BLaER1 (cell line): Measurements from ENCODE around the gene CREBBP.

Experiments
- H3K27ac ChIP-seq: shearing (Covaris generic); formaldehyde crosslinking; 2 replicates; pipeline ENCODE4 v1.8.1; 2022
- H3K27me3 ChIP-seq: shearing (Covaris generic); formaldehyde crosslinking; 2 replicates; pipeline ENCODE4 v1.8.1; 2022
- H3K36me3 ChIP-seq: shearing (Covaris generic); formaldehyde crosslinking; 2 replicates; pipeline ENCODE4 v1.8.1; 2022
- H3K4me1 ChIP-seq: shearing (Covaris generic); formaldehyde crosslinking; 2 replicates; pipeline ENCODE4 v1.8.1; 2022
- H3K4me2 ChIP-seq: shearing (Covaris generic); formaldehyde crosslinking; 2 replicates; pipeline ENCODE4 v1.8.1; 2022
- H3K4me3 ChIP-seq: shearing (Covaris generic); formaldehyde crosslinking; 2 replicates; pipeline ENCODE4 v1.8.1; 2022
- H3K9ac ChIP-seq: shearing (Covaris generic); formaldehyde crosslinking; 2 replicates; pipeline ENCODE4 v1.8.1; 2022
- H3K9me3 ChIP-seq: shearing (Covaris generic); formaldehyde crosslinking; 2 replicates; pipeline ENCODE4 v1.8.1; 2022
- H4K20me1 ChIP-seq: shearing (Covaris generic); formaldehyde crosslinking; 2 replicates; pipeline ENCODE4 v1.8.1; 2022
- Cebpa-rat ChIP-seq: shearing (Covaris generic); IDR thresholded peaks from 2 replicates; pipeline ENCODE4 v1.8.1; 2022

Gene CREBBP

GRCh38 chr16:3762107-3762750, 118.3 kb downstream of the CREBBP start:
- Histone ChIP-seq H3K36me3 (peaks cover 99% of the 10 kb centered on the region), H3K9ac (no peak overlapping the region), H4K20me1 (peaks cover 100% of the 10 kb centered on the region), H3K4me3 (no peak overlapping the region), H3K27me3 (no peaks in the 10 kb centered on the region), H3K27ac (no peak overlapping the region), H3K4me2 (no peak overlapping the region), H3K4me1 (no peaks in the 10 kb centered on the region), H3K9me3 (no peaks in the 10 kb centered on the region)
- TF ChIP-seq Cebpa-rat, result no peak

DNA sequence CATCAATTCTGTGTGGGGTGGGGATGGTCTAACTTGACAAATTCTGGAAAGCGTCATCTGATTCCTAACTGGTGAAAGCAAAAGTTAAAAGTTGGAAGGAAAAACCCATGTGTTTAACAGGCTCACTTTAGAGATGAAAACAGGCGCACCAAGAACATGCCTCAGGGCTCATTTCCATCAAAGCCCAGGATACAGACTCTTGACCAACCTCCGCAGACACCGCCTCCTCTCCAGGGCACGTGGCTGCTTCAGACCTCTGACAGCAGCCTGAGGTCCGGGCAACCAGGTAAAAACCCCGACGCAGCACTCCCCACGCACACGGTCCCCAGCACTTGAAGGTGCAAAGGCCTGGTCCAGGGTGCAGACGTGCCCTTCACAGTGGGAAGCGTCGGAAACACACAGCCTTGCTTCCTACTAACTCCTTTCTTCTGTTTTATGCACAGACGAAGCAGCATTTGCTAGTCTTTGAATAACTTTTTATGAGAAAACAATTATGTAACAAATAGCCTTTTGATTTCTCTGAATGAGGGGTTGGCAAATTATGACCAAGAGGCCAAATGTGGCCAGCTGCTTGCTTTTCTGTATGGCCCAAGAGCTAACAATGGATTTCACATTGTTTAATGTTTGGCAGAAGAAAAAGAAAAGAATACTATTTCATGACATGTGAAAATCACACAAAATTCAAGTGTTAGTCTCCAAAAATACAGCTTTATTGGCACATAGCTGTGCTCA, 119.0 kb downstream of the CREBBP start:
- H3K36me3 ChIP-seq, result peaks cover 99% of the 10 kb centered on the region
- no peak overlapping the region for H3K27ac ChIP-seq
- H4K20me1 ChIP-seq, result peaks cover 96% of the 10 kb centered on the region
- H3K27me3 ChIP-seq, result no peaks in the 10 kb centered on the region
- TF ChIP-seq Cebpa-rat, result no peak
- no peaks in the 10 kb centered on the region for H3K9me3 ChIP-seq
- H3K4me3 ChIP-seq, result no peak overlapping the region
- H3K4me2 ChIP-seq, result no peak overlapping the region
- no peak overlapping the region for H3K9ac ChIP-seq
- no peaks in the 10 kb centered on the region for H3K4me1 ChIP-seq

DNA sequence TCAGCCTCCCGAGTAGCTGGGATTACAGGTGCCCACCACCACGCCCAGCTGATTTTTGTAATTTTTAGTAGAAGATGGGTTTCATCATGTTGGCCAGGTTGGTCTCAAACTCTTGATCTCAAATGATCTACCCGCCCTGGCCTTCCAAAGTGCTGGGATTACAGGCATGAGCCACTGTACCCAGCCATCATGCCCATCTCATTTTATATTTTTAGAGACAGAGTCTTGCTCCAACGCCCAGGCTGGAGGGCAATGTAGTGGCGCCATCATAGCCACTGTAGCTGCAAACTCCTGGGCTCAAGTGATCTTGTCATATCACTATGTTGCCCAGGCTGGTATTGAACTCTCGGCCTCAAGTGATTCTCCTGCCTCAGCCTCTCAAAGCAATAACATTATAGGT, 120.0 kb downstream of the CREBBP start:
- Histone ChIP-seq H3K4me2 (no peak overlapping the region), H3K4me3 (no peak overlapping the region), H3K27me3 (no peaks in the 10 kb centered on the region), H3K9me3 (no peaks in the 10 kb centered on the region), H3K9ac (no peak overlapping the region), H3K4me1 (no peaks in the 10 kb centered on the region), H4K20me1 (peaks cover 88% of the 10 kb centered on the region), H3K36me3 (peaks cover 99% of the 10 kb centered on the region), H3K27ac (no peak overlapping the region)
- TF ChIP-seq Cebpa-rat, result no peak

DNA sequence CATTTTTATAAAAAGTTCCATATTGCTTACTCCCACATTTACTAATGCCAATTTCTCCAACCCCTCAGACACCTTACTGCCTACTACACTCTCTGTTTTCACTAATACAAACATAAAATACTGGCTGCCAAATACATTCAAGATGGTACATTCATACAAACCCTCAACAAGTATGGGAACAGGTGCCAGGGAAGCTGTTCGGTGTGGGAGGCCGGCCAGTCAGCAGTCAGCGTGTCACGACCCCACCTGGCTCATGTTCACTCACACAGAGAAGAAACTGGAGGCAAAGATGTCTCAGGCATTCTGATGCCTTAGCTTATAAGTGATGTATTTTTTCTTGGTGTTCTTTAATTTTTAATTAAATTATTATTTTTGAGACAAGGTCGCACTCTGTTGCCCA, 120.8 kb downstream of the CREBBP start:
- peaks cover 88% of the 10 kb centered on the region for H4K20me1 ChIP-seq
- no peak overlapping the region for H3K9ac ChIP-seq
- no peak overlapping the region for H3K4me2 ChIP-seq
- H3K27ac ChIP-seq, result no peak overlapping the region
- H3K9me3 ChIP-seq, result no peaks in the 10 kb centered on the region
- H3K4me1 ChIP-seq, result no peaks in the 10 kb centered on the region
- H3K4me3 ChIP-seq, result no peak overlapping the region
- peaks cover 99% of the 10 kb centered on the region for H3K36me3 ChIP-seq
- H3K27me3 ChIP-seq, result no peaks in the 10 kb centered on the region
- TF ChIP-seq Cebpa-rat, result no peak

- Histone ChIP-seq H3K4me1 (no peaks in the 10 kb centered on the region), H3K9ac (no peak overlapping the region), H3K4me2 (no peak overlapping the region), H4K20me1 (peaks cover 85% of the 10 kb centered on the region), H3K4me3 (no peak overlapping the region), H3K27ac (no peak overlapping the region), H3K36me3 (peaks cover 96% of the 10 kb centered on the region), H3K27me3 (no peaks in the 10 kb centered on the region), H3K9me3 (no peaks in the 10 kb centered on the region)
- TF ChIP-seq Cebpa-rat, result no peak
Observed at GRCh38 chr16:3756113-3756512, 124.4 kb downstream of the CREBBP start.

GRCh38 chr16:3755249-3755648, 125.3 kb downstream of the CREBBP start:
- Histone ChIP-seq H3K27me3 (no peaks in the 10 kb centered on the region), H3K9me3 (no peaks in the 10 kb centered on the region), H3K36me3 (peaks cover 96% of the 10 kb centered on the region), H3K27ac (no peak overlapping the region), H3K4me1 (no peaks in the 10 kb centered on the region), H3K9ac (no peak overlapping the region), H4K20me1 (peaks cover 83% of the 10 kb centered on the region), H3K4me3 (no peak overlapping the region), H3K4me2 (no peak overlapping the region)
- TF ChIP-seq Cebpa-rat, result no peak

DNA sequence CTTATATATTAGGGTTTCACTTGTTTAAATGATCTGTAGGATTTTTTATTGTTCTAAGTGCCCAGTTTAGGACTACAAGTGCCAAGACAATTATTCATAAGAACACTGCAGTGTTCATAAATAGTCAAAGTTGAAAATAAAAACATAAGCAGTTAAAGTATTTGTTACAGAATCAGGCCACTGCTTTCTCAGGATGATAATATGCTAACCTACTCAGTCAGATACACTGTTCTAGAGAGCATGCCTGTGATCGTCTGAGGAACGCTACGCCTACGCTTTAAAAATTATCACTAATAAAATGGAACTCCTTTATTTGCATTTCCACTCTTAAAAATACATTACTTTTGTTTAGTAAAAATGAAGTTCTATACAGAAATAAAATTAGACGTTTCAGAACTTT, 125.7 kb downstream of the CREBBP start:
- Histone ChIP-seq H3K27me3 (no peaks in the 10 kb centered on the region), H3K36me3 (peaks cover 96% of the 10 kb centered on the region), H3K4me3 (no peak overlapping the region), H3K9ac (no peak overlapping the region), H3K4me1 (no peaks in the 10 kb centered on the region), H3K27ac (no peak overlapping the region), H4K20me1 (peaks cover 79% of the 10 kb centered on the region), H3K9me3 (no peaks in the 10 kb centered on the region), H3K4me2 (no peak overlapping the region)
- no peak for TF ChIP-seq Cebpa-rat

GRCh38 chr16:3754081-3754703, 126.3 kb downstream of the CREBBP start:
- Histone ChIP-seq H3K27ac (no peak overlapping the region), H3K9me3 (no peaks in the 10 kb centered on the region), H3K9ac (no peak overlapping the region), H3K4me1 (no peaks in the 10 kb centered on the region), H3K36me3 (peaks cover 95% of the 10 kb centered on the region), H4K20me1 (peaks cover 73% of the 10 kb centered on the region), H3K27me3 (no peaks in the 10 kb centered on the region), H3K4me2 (no peak overlapping the region), H3K4me3 (no peak overlapping the region)
- TF ChIP-seq Cebpa-rat, result no peak

DNA sequence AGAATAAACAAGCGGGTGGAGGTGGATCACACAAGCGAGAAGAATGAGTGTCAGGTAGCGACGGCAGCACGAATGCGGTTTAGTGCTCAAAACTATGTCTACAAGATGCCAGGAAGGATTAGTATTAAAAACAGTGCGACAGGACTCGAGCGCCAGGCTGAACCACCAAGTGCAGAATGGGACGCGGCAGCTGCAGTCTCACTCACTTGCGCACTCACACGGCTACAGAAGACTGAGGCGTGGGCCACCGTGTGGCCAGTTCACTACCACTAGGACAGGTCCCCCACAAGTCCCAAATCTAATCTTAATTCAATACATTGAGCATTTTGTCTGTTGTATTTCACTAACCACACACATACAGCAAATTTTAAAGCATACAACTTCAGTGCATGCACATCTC, 127.5 kb downstream of the CREBBP start:
- no peak overlapping the region for H3K4me2 ChIP-seq
- H4K20me1 ChIP-seq, result peaks cover 61% of the 10 kb centered on the region
- H3K4me3 ChIP-seq, result no peak overlapping the region
- no peak overlapping the region for H3K9ac ChIP-seq
- TF ChIP-seq Cebpa-rat, result no peak
- peaks cover 96% of the 10 kb centered on the region for H3K36me3 ChIP-seq
- no peaks in the 10 kb centered on the region for H3K27me3 ChIP-seq
- H3K4me1 ChIP-seq, result no peaks in the 10 kb centered on the region
- no peak overlapping the region for H3K27ac ChIP-seq
- H3K9me3 ChIP-seq, result no peaks in the 10 kb centered on the region

DNA sequence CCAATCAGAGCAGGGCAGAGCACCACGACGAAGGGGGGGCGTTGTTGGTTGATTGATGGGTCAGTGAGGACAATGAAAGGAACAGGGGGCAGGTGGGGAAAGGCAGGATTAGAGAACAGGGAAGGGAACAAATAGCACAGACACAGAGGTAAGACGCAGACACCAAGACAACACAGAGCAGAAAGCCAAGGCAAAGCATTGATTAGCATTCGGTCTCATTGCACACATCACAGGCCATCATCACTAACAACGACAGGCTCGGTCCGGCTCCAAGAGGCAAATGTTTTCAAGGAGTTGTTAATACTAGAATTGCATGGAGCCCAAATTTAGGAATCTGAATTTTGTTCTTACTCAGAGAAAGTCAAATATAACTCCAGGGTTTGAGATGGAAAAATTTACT, 128.6 kb downstream of the CREBBP start:
- Histone ChIP-seq H3K4me3 (no peak overlapping the region), H3K36me3 (peaks cover 96% of the 10 kb centered on the region), H3K9me3 (no peaks in the 10 kb centered on the region), H3K27ac (no peak overlapping the region), H3K27me3 (no peaks in the 10 kb centered on the region), H3K4me2 (no peak overlapping the region), H4K20me1 (peaks cover 56% of the 10 kb centered on the region), H3K9ac (no peak overlapping the region), H3K4me1 (no peaks in the 10 kb centered on the region)
- TF ChIP-seq Cebpa-rat, result no peak
